PFSK-1 (cell line): ENCODE results near the gene SLC25A18.

Experiments used
- POLR2AphosphoS5 ChIP-seq: IDR thresholded peaks from 2 replicates; pipeline ENCODE4 v1.6.1; 2012; ENCODE audit warnings: low read depth, mild to moderate bottlenecking, control low read depth, low read length, moderate library complexity
- REST ChIP-seq, 2 experiments: IDR thresholded peaks; 2 replicates each; pipeline versions ENCODE4 v1.6.1 to v1.8.0; 2011 to 2012; ENCODE audit warnings: low read depth in 2 of 2, low read length in 2 of 2, control low read depth in 1 of 2, inconsistent platforms in 1 of 2, mild to moderate bottlenecking in 1 of 2, moderate library complexity in 1 of 2; ENCODE audit not compliant: insufficient read depth in 1 of 2
- TAF1 ChIP-seq: IDR thresholded peaks from 2 replicates; pipeline ENCODE4 v1.6.1; 2012; ENCODE audit warnings: low read length, control low read depth, borderline replicate concordance; ENCODE audit not compliant: insufficient read depth

- TF ChIP-seq REST (IDR thresholded peaks at IDR 0.05; ENCODE audit: insufficient read depth in 1 of 2, low read depth in 2 of 2, low read length in 2 of 2) (no peak), TAF1 (no peak), POLR2AphosphoS5 (no peak)
Measured at GRCh38 chr22:17548010-17548755, 15.1 kb upstream of the SLC25A18 start.
